CD4-positive, alpha-beta T cell treated with Interleukin-6 at 100 ng/mL for 8 hours (primary cell): ENCODE data around the gene ATP6V0D1.

Experiments
- DNase-seq: peaks from one replicate; pipeline ENCODE4 v3.0.0-alpha.2; 2020; ENCODE audit warnings: mixed read lengths, low spot score

ATP6V0D1 gene

GRCh38 chr16:67407176-67407787, 73.7 kb downstream of the ATP6V0D1 start:
- DNase-seq: no peak

DNA sequence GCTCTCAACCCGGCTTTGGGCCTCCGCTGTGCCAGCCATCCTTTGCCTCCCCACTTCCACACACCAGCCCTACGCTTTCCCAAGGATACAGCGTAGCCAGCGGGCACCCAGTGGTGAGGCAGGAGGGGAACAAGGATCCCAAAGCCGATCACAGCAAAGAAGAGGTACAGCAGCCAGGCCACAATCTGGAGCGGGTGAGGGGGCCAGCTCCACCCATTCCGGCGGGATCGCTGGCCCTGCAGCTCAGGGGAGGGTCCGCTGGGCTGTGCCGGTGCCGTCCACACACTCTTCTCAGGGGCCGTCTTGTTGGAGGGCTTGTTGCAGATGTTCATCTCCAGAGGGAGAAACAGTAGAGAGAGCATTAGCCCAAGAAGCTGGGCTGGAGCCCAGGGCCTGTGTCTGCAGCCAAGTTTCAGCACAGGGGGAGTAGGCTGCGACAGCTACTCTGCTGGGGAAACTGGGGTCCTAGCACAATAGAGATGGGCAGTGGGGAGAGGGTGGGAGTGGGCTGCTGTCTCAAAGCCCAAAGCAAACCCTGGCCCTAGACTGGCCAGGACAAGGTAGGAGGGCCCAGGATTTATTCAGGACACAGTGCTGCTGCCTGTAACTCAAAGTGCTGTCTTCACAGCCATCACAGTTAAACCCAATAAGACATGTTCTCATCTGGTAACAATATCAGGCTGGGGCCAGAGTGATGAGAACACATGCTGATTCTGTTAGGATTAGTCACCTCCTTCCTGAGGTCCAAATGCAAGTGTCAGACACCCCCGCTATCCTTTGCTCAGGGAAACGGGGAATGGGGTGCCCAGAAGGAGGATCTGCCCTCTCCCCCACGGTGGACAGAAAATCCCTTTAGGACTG, 74.6 kb downstream of the ATP6V0D1 start:
- DNase-seq: no peak

- no peak for DNase-seq
Measured at GRCh38 chr16:67405336-67405735, 75.6 kb downstream of the ATP6V0D1 start.

DNA sequence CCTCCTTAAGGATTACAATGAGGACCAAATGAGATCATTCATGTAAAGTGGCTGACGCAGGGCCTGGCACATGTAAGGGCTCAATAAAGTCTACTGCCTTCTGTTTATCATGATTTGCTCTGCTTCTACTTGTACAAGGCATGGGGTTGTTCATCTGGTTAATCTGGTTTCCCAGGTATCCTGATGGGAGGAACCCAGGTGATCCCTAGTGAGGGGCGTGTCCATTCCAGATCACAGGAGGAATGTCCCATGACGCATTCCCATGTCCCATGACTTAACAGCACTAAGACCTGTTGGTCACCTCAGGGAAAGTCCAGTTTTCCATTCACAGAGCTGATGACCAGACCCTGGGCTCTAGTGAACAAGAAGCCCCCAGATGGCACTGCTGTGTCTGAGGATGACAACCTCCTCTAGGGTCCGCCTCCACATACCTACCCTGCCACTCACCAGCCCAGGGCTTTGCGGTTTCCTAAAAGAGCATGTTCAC, 76.2 kb downstream of the ATP6V0D1 start:
- DNase-seq: no peak

DNA sequence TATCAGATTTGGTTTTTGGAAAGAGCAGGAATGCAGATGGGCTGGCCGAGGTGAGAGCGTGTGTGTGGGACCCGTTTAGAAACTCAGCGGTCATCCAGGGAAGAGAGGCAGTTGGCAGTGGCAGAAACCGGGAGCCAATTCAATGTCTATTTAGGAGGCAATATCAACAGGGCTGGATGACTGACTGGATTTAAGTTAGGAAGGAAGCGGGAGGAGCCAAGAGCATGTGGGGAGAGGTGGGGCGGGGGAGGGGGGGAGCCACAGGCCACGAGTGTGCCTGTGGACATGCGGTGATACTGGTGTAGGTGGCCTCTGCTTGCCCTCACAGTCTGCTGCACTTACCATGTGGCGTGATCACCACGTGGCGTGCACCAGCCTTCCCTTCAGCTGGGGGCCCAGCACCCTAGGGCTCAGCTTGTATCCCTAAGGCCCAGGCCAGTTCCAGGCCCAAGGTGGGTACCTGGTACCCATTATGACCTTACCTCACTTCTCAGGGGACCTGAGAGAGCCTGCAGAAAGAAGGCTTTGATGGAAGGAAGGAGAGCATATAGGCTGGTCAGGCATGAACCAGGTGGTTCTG, 76.9 kb downstream of the ATP6V0D1 start:
- no peak for DNase-seq

DNA sequence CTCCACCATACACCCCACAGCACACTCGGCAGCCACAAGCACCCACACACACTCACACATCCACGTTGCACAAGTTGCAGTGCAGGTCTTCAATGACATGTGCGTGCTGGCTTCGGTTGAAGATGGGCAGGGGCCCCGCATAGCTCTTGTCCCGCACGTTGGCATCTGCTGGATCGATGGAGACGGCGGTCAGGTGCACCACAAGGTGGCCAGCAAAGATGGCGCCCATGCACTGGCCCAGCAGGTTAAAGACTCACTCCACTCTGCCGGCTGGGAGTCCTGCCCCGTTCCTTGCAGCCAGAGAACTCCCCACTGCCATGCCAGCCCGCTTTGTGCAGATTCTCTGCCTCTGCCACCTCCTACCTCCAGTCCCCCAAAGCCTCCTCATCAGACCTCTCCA, 80.1 kb downstream of the ATP6V0D1 start:
- DNase-seq: no peak

DNA sequence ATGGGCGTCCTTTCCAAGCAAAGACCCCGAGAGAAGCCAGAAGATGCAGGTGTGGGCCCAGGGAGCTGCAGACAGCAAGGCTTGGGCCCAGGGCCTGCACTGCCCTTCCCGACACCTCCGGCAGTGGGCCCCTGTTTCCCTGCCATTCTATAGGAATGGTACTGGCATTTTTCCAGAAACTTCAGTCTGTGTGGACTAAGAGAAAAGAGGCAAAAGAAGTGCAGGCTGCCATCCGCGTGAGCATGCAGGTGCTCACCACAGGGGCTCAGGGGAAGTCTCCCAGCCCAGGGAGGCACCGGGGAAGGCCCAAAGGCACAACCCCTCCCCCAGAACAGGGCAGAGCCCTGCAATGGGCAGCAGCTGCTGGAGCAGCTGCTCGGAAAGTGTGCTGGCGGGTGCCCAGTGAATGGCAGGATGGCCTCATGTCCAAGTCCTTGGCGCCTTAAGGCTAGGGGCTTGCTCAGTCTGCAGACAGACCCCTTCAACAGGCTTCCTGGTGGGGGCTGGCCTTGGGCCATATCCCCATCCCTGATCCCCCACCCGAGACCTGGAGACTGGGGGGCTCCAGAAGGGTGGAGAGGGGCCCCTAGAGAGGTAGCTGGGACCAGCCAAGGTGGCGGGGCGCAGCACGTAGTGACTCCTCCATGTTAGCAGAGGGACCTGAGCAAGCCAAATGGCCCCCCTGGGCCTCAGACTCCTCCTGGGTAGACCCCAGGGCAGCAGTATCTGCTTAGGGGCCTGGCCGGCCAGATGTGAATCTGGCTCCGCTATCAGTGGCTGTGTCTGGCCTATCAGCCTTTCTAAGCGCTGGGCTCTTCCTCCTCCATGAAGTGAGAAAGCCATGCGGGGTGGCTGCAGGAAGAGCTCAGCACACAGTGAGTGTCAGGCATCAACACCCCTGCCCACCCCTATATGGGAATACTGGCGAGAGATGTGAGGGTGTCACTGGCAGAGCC, 80.9 kb downstream of the ATP6V0D1 start:
- DNase-seq: no peak

- no peak for DNase-seq
Measured at GRCh38 chr16:67399218-67399733, 81.7 kb downstream of the ATP6V0D1 start.

- DNase-seq: no peak
Measured at GRCh38 chr16:67398546-67399217, 82.3 kb downstream of the ATP6V0D1 start.

GRCh38 chr16:67397812-67398545, 83.0 kb downstream of the ATP6V0D1 start:
- no peak for DNase-seq

GRCh38 chr16:67397036-67397801, 83.7 kb downstream of the ATP6V0D1 start:
- no peak for DNase-seq

DNA sequence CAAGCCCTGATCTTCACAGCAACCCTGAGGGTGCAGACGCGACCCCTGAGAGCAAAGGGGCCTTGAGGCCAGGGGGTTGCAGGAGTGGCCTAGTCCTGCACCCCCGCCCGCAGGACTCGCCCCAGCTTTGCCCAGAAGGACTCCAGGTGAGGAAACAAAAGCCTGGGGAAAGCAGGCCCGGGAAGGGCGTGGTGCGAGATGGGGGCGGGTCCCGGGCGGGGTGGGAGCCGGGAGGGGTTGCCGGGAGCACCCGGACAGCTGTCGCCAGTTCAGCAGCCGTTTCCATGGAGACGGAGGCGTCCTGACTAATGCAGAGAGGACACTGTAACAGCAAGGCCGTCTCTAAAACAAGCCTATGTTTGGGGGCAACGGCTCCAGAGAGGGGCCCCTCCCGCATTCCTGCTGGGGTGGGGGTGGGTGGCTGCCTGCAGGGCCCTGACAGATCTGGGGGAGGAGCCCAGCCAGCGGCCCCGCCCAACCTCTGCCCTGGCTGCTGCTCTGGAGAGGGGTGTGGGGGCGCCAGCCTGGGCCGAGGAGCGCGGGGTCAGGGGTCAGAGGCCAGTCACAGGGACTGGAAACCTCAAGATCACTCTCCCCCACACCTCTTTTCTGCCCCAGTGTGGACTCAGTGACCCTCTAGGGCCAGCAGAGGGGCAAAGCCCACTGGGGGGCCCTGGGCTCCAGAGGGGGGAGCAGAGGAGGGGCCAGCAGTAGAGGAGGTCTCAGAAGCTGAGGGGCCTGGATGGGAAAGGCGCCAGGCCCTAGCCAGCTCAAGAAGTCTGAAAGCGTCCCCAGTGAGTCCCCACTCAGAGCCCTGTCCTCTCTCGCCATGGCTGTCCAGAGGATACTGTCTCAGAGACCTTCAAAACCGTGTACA, 84.6 kb downstream of the ATP6V0D1 start:
- DNase-seq: no peak

- no peak for DNase-seq
Measured at GRCh38 chr16:67395458-67396158, 85.3 kb downstream of the ATP6V0D1 start.

DNA sequence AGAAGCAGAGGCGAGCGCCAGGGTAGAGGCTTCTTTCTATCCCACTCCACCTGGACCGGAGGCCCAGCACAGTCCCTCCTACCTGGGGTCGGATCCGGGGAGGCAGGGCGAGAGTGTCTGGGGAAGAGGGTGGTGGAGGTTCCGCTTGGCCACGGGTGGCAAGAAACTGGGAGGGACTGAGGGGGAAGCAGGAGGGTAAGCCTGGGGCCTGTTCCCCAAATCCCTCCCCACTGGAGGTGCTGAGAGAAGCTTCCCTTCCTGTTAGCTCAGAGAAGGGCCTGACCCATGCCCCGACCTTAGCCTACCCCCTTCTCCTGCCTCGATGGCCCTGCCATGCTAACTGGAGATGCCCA, 85.9 kb downstream of the ATP6V0D1 start:
- DNase-seq: no peak

DNA sequence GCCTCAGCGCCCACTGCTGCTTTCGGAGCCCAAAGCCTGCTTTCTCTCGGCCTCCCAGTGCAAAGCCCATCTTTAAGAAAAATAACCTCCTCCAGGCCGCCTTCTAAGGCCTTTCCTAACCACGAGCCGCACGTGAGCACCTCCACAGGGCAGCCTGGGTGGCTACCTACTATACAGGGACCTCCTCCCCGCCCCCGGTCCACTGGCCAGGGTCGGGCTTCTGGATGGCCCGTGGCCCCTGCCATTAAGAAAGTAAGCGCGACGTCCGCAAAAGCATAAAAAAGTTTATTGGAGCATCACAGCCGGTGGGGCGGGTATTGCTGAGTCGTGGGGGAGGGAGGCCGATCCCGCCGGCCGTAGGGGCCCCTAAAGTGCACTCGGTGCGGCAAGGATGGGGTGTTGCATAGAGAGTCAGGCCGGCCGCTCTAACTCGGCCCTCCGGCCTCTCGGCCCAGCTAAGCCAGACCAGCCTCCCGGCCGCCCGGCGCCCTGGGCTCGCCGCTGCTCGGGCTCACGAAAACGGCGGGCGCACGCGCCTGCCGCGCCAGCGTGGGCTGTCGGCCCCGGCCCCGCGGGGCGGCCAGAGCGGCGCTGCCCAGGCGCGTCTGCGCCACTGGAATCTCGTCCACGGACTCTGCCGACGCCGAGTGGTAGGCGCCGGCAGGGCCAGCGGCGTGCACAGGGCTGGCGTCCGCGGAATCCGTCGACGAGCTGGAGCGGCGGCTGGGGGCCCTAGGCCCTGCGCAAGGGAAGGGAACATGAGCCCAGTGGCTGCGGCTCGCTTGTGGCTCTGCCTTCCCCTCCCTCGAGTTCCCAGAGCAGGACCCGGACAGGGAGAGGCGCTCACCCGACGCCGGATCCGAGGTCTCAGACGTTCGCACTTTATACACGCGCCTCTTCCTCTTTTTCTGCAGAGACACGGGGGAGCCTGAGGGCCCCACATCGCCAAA, 86.5 kb downstream of the ATP6V0D1 start:
- no peak for DNase-seq

DNA sequence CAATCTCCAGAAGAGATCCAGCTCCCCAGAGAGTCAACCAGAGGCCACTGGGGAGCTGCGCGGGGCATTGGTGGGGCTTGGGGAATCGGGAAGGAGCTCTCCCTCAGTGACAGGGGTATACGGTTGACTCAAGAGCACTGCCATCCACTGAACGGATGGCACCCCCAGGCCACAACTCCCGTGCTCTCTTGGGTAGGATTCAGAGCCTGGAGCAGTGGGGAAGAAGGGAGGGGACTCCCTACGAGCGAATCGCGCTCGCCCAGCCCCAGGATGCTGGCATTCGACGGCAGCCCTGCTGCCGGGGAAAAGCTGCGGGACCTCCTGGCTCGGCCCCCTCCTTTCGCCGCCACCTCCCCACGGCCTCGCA, 87.2 kb downstream of the ATP6V0D1 start:
- DNase-seq: no peak
